Measurements from ENCODE around the gene ATP12A.

The ATP12A gene

DNA sequence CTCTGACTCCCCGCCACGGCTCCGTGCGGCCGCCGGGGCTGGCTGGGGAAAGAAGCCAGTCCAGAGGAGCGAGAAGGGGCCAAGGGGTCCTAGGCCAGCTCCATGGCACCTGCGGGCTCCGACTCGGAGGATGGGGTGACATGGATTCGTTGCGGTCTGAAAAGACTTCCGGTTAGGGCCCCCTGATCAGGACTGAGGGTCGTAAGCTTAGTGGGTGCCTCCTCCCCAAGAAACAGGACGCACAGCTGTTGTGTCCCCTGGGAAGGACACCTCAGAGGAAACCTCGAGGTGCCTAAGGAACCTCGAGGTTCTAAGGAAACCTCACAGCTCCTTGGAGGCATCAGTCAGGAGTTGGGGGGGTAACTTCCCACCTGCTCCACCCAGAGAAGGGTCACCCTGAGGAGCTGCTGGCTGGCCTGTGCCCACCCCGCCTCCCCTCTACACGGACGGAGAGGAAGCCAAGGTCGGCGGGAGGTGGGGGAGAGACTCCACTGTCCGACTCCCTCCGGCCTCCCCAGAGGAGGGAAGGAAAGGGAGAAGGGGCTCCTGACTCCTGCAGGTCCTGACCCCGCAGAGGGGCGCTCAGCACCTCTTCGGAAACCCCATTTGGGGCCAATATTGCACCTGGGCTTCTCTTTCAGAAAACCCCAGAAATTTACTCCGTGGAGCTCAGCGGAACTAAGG is 855 bp downstream of the ATP12A start:
- no peaks in the 10 kb centered on the region for H3K9me3 ChIP-seq (ENCODE audit: control insufficient read depth in 1 of 2, low read length in 2 of 2)
- H3K27me3 ChIP-seq (ENCODE audit: low read depth, low read length): peaks cover 10% of the 10 kb centered on the region
- no peak overlapping the region for H3K27ac ChIP-seq (ENCODE audit: low read length)
- H3K4me1 ChIP-seq (ENCODE audit: control insufficient read depth in 1 of 2, insufficient read depth in 2 of 2, low read length in 2 of 2): peaks cover 0 to 13% of the 10 kb centered on the region in 2 donors
- H3K4me3 ChIP-seq (ENCODE audit: low read depth in 1 of 2, low read length in 2 of 2): peak overlapping the region in 1 of 2 donors; percentile 60
- H3K36me3 ChIP-seq (ENCODE audit: control insufficient read depth in 1 of 2, insufficient read depth in 2 of 2, low read length in 2 of 2): no peaks in the 10 kb centered on the region

DNA sequence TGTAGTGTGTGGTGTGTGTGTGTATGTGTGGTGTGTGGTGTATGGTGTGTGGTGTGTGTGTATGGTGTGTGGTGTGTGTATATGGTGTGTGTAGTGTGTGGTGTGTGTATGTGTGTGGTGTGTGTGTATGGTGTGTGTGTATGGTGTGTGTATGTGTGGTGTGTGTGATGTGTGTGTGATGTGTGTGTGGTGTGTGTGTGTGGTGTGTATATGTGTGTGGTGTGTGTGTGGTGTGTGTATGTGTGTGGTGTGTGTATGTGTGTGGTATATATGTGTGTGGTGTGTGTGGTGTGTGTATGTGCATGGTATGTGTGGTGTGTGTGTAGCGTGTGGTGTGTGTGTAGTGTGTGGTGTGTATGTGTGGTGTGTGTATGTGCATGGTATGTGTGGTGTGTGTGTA is 1.7 kb downstream of the ATP12A start:
- no peak overlapping the region for H3K4me3 ChIP-seq (ENCODE audit: low read depth in 1 of 2, low read length in 2 of 2)
- H3K36me3 ChIP-seq (ENCODE audit: control insufficient read depth in 1 of 2, insufficient read depth in 2 of 2, low read length in 2 of 2): no peaks in the 10 kb centered on the region
- H3K4me1 ChIP-seq (ENCODE audit: control insufficient read depth in 1 of 2, insufficient read depth in 2 of 2, low read length in 2 of 2): peaks cover 0 to 13% of the 10 kb centered on the region in 2 donors
- H3K27ac ChIP-seq (ENCODE audit: low read length): no peak overlapping the region
- peaks cover 10% of the 10 kb centered on the region for H3K27me3 ChIP-seq (ENCODE audit: low read depth, low read length)
- no peaks in the 10 kb centered on the region for H3K9me3 ChIP-seq (ENCODE audit: control insufficient read depth in 1 of 2, low read length in 2 of 2)

DNA sequence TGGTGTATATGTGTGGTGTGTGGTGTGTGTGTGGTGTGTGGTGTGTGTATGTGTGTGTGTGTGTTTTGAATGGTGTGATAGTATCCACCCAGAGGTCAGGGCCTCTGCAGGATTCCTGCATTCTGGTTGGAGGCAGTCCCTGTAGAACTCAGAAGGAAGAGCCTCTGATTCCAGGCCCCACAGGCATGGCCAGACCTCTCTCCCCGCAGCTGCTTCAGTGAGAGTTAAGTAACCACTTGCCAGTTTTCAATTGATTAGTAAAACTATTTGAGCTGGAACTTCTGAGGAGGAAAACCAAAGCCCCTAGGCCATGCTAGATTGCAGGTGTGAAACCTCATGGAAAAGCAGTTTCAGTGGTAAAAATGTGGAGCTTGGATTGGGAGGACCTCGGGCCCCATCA is 2.1 kb downstream of the ATP12A start:
- H3K36me3 ChIP-seq (ENCODE audit: control insufficient read depth in 1 of 2, insufficient read depth in 2 of 2, low read length in 2 of 2): no peaks in the 10 kb centered on the region
- no peak overlapping the region for H3K4me3 ChIP-seq (ENCODE audit: low read depth in 1 of 2, low read length in 2 of 2)
- H3K4me1 ChIP-seq (ENCODE audit: control insufficient read depth in 1 of 2, insufficient read depth in 2 of 2, low read length in 2 of 2): peaks cover 0 to 13% of the 10 kb centered on the region in 2 donors
- no peak overlapping the region for H3K27ac ChIP-seq (ENCODE audit: low read length)
- H3K9me3 ChIP-seq (ENCODE audit: control insufficient read depth in 1 of 2, low read length in 2 of 2): no peaks in the 10 kb centered on the region
- peaks cover 10% of the 10 kb centered on the region for H3K27me3 ChIP-seq (ENCODE audit: low read depth, low read length)

DNA sequence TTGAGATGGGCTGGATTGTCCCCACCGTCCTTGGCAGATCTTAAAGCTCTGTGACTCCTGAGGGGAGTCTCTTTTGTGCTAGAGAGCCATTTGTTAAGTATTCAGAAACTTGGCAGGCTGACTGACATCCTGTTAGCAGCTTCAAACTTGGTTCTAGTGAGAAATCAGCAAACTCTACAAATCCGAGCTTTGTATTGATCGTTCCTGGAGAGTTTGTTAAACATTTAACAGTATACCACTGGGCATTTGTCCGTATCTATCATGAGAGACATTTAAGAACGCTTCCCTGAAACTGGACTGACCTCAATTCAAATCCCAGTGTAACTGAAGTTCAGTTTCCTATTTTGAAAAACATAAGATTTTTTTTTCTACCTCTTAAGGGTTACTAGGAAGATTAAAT is 3.1 kb downstream of the ATP12A start:
- no peaks in the 10 kb centered on the region for H3K36me3 ChIP-seq (ENCODE audit: control insufficient read depth in 1 of 2, insufficient read depth in 2 of 2, low read length in 2 of 2)
- no peak overlapping the region for H3K4me3 ChIP-seq (ENCODE audit: low read depth in 1 of 2, low read length in 2 of 2)
- peaks cover 10% of the 10 kb centered on the region for H3K27me3 ChIP-seq (ENCODE audit: low read depth, low read length)
- H3K27ac ChIP-seq (ENCODE audit: low read length): no peak overlapping the region
- H3K9me3 ChIP-seq (ENCODE audit: control insufficient read depth in 1 of 2, low read length in 2 of 2): no peaks in the 10 kb centered on the region
- H3K4me1 ChIP-seq (ENCODE audit: control insufficient read depth in 1 of 2, insufficient read depth in 2 of 2, low read length in 2 of 2): peaks cover 0 to 13% of the 10 kb centered on the region in 2 donors

DNA sequence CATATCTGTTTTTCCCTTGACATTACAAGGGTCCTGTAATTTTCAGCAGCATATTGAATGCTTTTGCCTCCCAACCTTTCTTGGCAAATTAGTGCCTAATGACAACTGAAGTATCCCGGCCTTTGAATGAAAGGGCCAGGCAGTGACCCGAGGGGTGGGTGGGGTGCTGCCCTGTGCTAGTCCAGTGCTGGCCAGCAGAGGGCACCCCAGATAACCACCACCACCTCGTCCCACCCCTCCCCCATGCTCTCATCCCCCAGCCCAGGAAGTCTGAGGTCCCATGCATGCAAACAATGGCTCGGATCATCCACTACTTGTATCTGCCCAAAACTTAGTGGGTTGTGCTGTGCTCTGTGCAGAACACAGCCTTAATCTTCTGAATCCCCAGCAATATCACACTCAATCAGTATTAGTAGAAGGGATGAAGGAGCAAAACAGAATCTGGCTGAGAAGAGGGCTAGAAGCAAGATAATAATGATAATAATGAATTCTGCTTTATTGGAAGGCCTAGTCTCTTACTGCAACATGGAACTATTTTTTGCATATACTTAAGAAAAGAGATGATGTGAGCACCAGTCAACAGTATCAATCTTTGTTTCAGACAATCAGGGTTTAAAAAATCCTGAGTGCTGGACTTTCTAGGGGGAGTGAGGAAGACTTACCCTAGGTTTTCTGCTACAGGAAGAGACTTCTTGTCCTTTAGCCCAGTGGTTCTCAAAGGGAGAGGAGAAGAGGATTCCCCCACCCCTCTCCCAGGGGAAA is 3.8 kb downstream of the ATP12A start:
- Histone ChIP-seq H3K27ac (ENCODE audit: low read length) (no peak overlapping the region), H3K27me3 (ENCODE audit: low read depth, low read length) (peaks cover 10% of the 10 kb centered on the region), H3K36me3 (ENCODE audit: control insufficient read depth in 1 of 2, insufficient read depth in 2 of 2, low read length in 2 of 2) (no peaks in the 10 kb centered on the region), H3K4me3 (ENCODE audit: low read depth in 1 of 2, low read length in 2 of 2) (no peak overlapping the region), H3K9me3 (ENCODE audit: control insufficient read depth in 1 of 2, low read length in 2 of 2) (no peaks in the 10 kb centered on the region), H3K4me1 (ENCODE audit: control insufficient read depth in 1 of 2, insufficient read depth in 2 of 2, low read length in 2 of 2) (peaks cover 0 to 13% of the 10 kb centered on the region in 2 donors)

DNA sequence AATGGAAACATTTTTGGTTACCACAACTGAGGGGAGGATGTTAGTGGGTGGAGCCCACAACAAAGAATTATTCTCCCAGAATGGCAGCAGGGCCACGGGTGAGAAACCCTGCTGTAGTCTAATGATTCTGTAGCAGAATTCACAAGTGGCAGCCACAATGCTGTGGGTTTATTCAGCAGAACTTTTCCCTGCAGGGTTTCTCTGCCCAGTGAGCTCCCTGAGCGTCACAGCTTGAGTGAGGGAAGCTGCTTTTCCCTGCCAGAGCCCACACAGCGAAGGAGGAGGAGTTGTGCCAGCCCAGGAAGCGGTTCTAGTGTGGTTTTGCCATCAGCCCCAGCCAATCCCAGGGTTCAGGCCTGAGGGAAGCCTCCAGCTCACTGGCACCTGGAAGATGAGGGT is 4.4 kb downstream of the ATP12A start:
- Histone ChIP-seq H3K27me3 (ENCODE audit: low read depth, low read length) (peaks cover 10% of the 10 kb centered on the region), H3K9me3 (ENCODE audit: control insufficient read depth in 1 of 2, low read length in 2 of 2) (no peaks in the 10 kb centered on the region), H3K27ac (ENCODE audit: low read length) (no peak overlapping the region), H3K4me3 (ENCODE audit: low read depth in 1 of 2, low read length in 2 of 2) (no peak overlapping the region), H3K36me3 (ENCODE audit: control insufficient read depth in 1 of 2, insufficient read depth in 2 of 2, low read length in 2 of 2) (no peaks in the 10 kb centered on the region), H3K4me1 (ENCODE audit: control insufficient read depth in 1 of 2, insufficient read depth in 2 of 2, low read length in 2 of 2) (peaks cover 0 to 13% of the 10 kb centered on the region in 2 donors)

DNA sequence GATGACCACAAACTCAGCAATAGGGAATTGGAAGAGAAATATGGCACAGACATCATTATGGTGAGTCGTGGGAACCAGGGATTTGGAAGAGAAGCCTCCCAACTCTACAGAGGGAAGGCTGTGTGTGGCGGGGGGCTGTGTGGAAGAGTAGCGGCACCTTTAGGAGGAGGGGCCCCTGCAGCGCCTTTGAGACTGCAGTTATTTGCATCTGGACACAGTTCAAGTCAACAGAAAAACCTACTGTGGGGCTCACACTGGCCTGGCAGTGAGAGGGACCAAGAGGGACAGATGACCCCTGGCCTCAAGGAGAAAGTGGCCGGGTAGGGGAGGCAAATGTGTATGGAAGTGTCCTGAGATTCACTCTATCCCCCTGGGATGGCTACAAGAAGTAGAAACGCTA is 5.1 kb downstream of the ATP12A start:
- H3K4me1 ChIP-seq (ENCODE audit: control insufficient read depth in 1 of 2, insufficient read depth in 2 of 2, low read length in 2 of 2): peaks cover 0 to 9% of the 10 kb centered on the region in 2 donors
- peaks cover 10% of the 10 kb centered on the region for H3K27me3 ChIP-seq (ENCODE audit: low read depth, low read length)
- H3K27ac ChIP-seq (ENCODE audit: low read length): no peak overlapping the region
- H3K4me3 ChIP-seq (ENCODE audit: low read depth in 1 of 2, low read length in 2 of 2): no peak overlapping the region
- H3K36me3 ChIP-seq (ENCODE audit: control insufficient read depth in 1 of 2, insufficient read depth in 2 of 2, low read length in 2 of 2): no peaks in the 10 kb centered on the region
- no peaks in the 10 kb centered on the region for H3K9me3 ChIP-seq (ENCODE audit: control insufficient read depth in 1 of 2, low read length in 2 of 2)

DNA sequence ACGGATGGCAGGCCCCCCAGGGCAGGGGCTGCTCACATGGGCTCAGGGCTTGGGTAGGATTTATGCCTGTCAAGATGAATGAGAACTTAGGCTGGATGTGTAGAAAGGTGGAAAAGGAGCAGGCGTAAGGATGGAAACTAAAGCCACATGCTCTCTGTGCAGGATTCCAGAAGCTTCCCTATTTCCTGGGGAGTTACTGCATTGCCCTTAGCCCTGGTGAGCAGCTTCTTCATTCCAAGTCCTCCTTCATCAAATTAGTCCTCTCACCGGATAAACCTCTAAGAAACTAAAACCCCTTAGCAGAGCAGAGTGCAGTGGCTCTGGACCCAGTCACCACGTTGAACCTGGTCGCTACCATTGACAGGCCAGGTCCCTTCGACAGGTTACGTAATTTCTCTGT is 7.4 kb downstream of the ATP12A start:
- H3K36me3 ChIP-seq (ENCODE audit: control insufficient read depth in 1 of 2, insufficient read depth in 2 of 2, low read length in 2 of 2): no peaks in the 10 kb centered on the region
- no peak overlapping the region for H3K4me3 ChIP-seq (ENCODE audit: low read depth in 1 of 2, low read length in 2 of 2)
- H3K4me1 ChIP-seq (ENCODE audit: control insufficient read depth in 1 of 2, insufficient read depth in 2 of 2, low read length in 2 of 2): peaks cover 0 to 3% of the 10 kb centered on the region in 2 donors
- no peak overlapping the region for H3K27ac ChIP-seq (ENCODE audit: low read length)
- no peaks in the 10 kb centered on the region for H3K9me3 ChIP-seq (ENCODE audit: control insufficient read depth in 1 of 2, low read length in 2 of 2)
- no peaks in the 10 kb centered on the region for H3K27me3 ChIP-seq (ENCODE audit: low read depth, low read length)

DNA sequence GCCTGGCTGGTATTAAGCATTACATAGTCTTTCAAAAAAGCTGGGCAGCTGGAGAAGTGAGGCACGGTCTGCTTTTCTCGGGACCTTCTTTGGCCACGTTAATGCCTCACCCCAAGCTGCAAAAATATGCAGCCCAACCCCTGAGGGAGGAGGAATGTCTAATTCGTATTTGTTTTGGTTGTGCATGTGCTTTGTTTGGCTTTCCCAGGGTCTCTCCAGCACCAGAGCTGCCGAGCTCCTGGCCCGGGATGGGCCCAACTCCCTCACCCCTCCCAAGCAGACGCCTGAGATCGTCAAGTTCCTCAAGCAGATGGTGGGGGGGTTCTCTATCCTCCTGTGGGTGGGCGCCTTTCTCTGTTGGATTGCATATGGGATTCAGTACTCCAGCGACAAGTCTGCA is 7.9 kb downstream of the ATP12A start:
- Histone ChIP-seq H3K9me3 (ENCODE audit: control insufficient read depth in 1 of 2, low read length in 2 of 2) (no peaks in the 10 kb centered on the region), H3K4me3 (ENCODE audit: low read depth in 1 of 2, low read length in 2 of 2) (no peak overlapping the region), H3K27me3 (ENCODE audit: low read depth, low read length) (no peaks in the 10 kb centered on the region)

DNA sequence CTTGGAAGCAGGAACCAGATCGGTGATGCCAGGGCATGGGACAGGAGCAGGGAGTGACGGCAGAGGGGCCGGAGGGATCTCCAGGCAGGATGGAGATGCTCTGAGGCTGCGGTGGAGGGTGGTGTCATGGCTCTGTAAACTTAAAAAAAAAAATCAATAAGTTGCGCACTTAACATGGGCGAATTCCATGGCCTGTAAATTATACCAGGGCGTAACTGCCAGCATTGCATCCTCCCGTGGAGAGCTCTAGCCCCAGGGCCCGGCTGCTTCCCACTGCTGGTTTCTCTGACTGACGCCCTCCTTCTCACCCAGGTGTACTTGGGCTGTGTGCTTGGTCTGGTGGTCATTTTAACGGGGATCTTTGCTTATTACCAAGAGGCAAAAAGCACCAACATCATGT is 8.7 kb downstream of the ATP12A start:
- H3K36me3 ChIP-seq (ENCODE audit: control insufficient read depth in 1 of 2, insufficient read depth in 2 of 2, low read length in 2 of 2): no peaks in the 10 kb centered on the region
- H3K9me3 ChIP-seq (ENCODE audit: control insufficient read depth in 1 of 2, low read length in 2 of 2): no peaks in the 10 kb centered on the region
- H3K27ac ChIP-seq (ENCODE audit: low read length): no peak overlapping the region
- no peaks in the 10 kb centered on the region for H3K27me3 ChIP-seq (ENCODE audit: low read depth, low read length)
- peaks cover 0 to 1% of the 10 kb centered on the region in 2 donors for H3K4me1 ChIP-seq (ENCODE audit: control insufficient read depth in 1 of 2, insufficient read depth in 2 of 2, low read length in 2 of 2)
- no peak overlapping the region for H3K4me3 ChIP-seq (ENCODE audit: low read depth in 1 of 2, low read length in 2 of 2)

More for the DNA sequence above, 7.9 kb downstream of the ATP12A start:
- Histone ChIP-seq H3K36me3 (ENCODE audit: control insufficient read depth in 1 of 2, insufficient read depth in 2 of 2, low read length in 2 of 2) (no peaks in the 10 kb centered on the region), H3K4me1 (ENCODE audit: control insufficient read depth in 1 of 2, insufficient read depth in 2 of 2, low read length in 2 of 2) (peaks cover 0 to 3% of the 10 kb centered on the region in 2 donors), H3K27ac (ENCODE audit: low read length) (no peak overlapping the region)

DNA sequence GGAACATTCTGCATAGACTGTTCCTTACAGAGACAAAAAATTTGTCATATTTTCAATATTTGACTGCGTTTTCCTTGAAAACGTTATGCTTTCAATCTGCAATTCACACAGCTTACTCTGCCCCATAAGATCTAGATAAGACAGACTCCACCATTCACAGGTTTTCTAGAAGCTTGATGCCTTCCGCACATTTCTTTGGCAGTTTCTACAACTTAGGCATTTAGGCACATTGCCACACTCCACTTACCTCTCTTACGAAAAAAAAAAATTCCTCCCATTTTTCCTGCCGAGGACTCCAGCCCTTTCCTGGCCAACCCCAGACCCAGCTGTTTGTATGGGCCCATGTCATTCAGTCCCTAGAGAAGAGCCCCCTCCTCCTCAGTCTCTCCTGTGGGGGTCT is 11.2 kb downstream of the ATP12A start:
- Histone ChIP-seq H3K27ac (ENCODE audit: low read length) (no peak overlapping the region), H3K4me3 (ENCODE audit: low read depth in 1 of 2, low read length in 2 of 2) (no peak overlapping the region), H3K9me3 (ENCODE audit: control insufficient read depth in 1 of 2, low read length in 2 of 2) (no peaks in the 10 kb centered on the region), H3K36me3 (ENCODE audit: control insufficient read depth in 1 of 2, insufficient read depth in 2 of 2, low read length in 2 of 2) (no peaks in the 10 kb centered on the region), H3K27me3 (ENCODE audit: low read depth, low read length) (no peaks in the 10 kb centered on the region), H3K4me1 (ENCODE audit: control insufficient read depth in 1 of 2, insufficient read depth in 2 of 2, low read length in 2 of 2) (no peaks in the 10 kb centered on the region)
